ENCODE results near the gene MEF2A. TPM values are rescaled to one million over a fixed set of nuclear protein-coding genes. Genes with fewer than 3 reads are reported as not detected.
A peak's percentile ranks its signal among the peaks of the same experiment; 100 is the strongest.

Gene MEF2A
- total RNA-seq, 2 donors from 2014 or later = 25.1 to 68.7 TPM

DNA sequence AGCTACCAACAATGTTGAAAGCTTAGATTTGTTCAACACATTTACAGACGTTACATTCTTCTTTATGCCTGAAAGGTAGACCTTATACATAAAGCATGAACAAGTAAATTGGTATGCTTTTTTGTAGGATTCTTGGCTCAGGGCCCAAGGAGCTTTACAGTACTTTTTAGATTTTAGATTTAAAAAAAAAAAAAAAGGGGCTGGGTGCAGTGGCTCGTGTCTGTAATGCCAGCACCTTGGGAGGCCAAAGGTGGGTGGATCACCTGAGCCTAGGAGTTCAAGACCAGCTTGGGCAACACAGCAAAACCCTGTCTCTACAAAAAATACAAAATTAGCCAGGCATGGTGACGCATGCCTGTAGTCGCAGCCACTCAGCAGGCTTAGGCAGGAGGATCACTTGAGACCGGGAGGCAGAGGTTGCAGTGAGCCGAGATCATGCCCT lies 39.7 kb downstream of the MEF2A start:
- 82 to 91% methylated on average over 6 of the region's 6 CpGs for WGBS, 2 donors
- no peak for ATAC-seq
- intact Hi-C loops (cut with DNase I) = no loop called here

DNA sequence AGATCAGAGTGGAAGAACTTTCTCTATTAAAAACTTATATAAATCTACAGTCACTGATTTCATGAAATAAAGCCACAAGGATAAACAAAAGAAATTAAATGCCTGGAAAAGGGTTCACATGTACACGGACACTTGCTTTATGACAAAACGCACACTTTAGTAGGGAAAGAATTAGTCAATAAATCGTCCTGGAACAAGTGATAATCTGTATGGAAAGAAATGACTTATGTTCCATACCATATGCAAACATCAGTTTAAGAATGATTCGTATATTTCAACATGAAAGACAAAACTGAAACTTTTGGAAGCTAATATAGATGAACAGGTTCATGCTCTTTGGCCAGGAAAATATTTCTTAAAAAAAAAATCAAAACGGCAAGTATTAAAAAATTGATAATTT lies 40.2 kb downstream of the MEF2A start:
- intact Hi-C loops (cut with DNase I) = no loop called here
- WGBS, 2 donors = 82 to 85% methylated on average over 5 of the region's 5 CpGs
- ATAC-seq = no peak
- H3K4me3 ChIP-seq = no peak overlapping the region
- H3K27me3 ChIP-seq = no peaks in the 10 kb centered on the region
- H3K4me1 ChIP-seq = peaks cover 7% of the 10 kb centered on the region
- H3K27ac ChIP-seq = no peak overlapping the region
- TF ChIP-seq, protein P1, sequence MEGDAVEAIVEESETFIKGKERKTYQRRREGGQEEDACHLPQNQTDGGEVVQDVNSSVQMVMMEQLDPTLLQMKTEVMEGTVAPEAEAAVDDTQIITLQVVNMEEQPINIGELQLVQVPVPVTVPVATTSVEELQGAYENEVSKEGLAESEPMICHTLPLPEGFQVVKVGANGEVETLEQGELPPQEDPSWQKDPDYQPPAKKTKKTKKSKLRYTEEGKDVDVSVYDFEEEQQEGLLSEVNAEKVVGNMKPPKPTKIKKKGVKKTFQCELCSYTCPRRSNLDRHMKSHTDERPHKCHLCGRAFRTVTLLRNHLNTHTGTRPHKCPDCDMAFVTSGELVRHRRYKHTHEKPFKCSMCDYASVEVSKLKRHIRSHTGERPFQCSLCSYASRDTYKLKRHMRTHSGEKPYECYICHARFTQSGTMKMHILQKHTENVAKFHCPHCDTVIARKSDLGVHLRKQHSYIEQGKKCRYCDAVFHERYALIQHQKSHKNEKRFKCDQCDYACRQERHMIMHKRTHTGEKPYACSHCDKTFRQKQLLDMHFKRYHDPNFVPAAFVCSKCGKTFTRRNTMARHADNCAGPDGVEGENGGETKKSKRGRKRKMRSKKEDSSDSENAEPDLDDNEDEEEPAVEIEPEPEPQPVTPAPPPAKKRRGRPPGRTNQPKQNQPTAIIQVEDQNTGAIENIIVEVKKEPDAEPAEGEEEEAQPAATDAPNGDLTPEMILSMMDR (IDR thresholded peaks at IDR 0.05) = no peak
- TF ChIP-seq POLR2A (IDR thresholded peaks at IDR 0.05) = no peak
- no peak for DNase-seq
- no peaks in the 10 kb centered on the region for H3K36me3 ChIP-seq (replicated peaks in 1 of 2; ENCODE audit: insufficient read depth in 1 of 2, low read depth in 2 of 2)
- H3K9me3 ChIP-seq = no peaks in the 10 kb centered on the region

More for the DNA sequence above, 39.7 kb downstream of the MEF2A start:
- TF ChIP-seq, protein P1 (IDR thresholded peaks at IDR 0.05) = no peak
- TF ChIP-seq POLR2A (IDR thresholded peaks at IDR 0.05) = no peak
- no peak for DNase-seq
- H3K4me3 ChIP-seq = no peak overlapping the region
- H3K9me3 ChIP-seq = no peaks in the 10 kb centered on the region
- H3K4me1 ChIP-seq = peaks cover 7% of the 10 kb centered on the region
- no peaks in the 10 kb centered on the region for H3K36me3 ChIP-seq (replicated peaks in 1 of 2; ENCODE audit: insufficient read depth in 1 of 2, low read depth in 2 of 2)
- no peak overlapping the region for H3K27ac ChIP-seq
- no peaks in the 10 kb centered on the region for H3K27me3 ChIP-seq

DNA sequence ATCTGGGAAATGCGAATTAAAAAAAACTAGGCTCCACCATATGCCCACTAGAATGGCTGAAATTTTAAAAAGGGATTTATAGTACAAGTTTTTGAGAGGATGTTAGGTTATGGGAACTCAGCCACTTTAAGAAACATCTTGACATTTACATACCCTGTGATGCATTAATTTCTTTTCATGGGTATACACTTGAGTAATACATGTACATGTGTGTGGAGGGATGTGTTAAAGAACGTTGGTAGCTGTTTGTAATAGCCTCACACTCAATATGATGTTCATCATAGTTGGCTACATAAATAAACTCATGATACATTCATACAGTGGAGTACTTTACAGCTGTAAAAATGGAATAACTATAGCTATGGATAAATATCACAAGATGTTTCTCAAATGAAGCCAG lies 40.9 kb downstream of the MEF2A start:
- Histone ChIP-seq H3K27ac (no peak overlapping the region), H3K4me1 (peaks cover 7% of the 10 kb centered on the region), H3K9me3 (no peaks in the 10 kb centered on the region), H3K36me3 (replicated peaks in 1 of 2; ENCODE audit: insufficient read depth in 1 of 2, low read depth in 2 of 2) (no peaks in the 10 kb centered on the region), H3K27me3 (no peaks in the 10 kb centered on the region), H3K4me3 (no peak overlapping the region)
- intact Hi-C loops (cut with DNase I) = no loop called here
- WGBS, 2 donors = 85 to 89% methylated on average over 2 of the region's 2 CpGs
- ATAC-seq = no peak
- TF ChIP-seq, protein P1 (IDR thresholded peaks at IDR 0.05) = no peak
- no peak for TF ChIP-seq POLR2A (IDR thresholded peaks at IDR 0.05)
- no peak for DNase-seq

DNA sequence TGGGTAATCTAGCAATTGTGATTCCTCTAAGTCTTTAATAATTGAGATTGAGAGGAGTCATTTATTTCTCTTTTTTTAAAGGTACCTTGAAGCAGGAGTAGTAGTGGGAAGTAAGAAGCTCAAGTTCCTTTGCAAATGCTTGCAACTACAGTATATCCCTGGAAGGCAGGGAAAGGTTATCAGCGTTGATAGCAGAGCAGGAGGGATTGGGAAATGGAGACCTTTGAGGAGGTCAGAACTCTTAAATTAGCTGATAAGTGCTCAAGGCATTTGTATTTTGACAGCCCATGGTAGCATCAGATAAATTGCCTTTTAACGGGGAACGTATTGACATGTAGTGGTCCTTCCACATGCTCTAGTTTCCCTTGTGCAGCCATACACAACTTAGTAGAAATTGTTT lies 47.7 kb downstream of the MEF2A start:
- DNase-seq (no peak), ATAC-seq (no peak)
- intact Hi-C loops (cut with DNase I) = no loop called here
- 62 to 68% methylated on average over 3 of the region's 3 CpGs for WGBS, 2 donors
- TF ChIP-seq POLR2A (IDR thresholded peaks at IDR 0.05) = no peak
- TF ChIP-seq, protein P1 (IDR thresholded peaks at IDR 0.05) = no peak
- peaks cover 24% of the 10 kb centered on the region for H3K4me1 ChIP-seq
- H3K9me3 ChIP-seq = no peaks in the 10 kb centered on the region
- H3K27ac ChIP-seq = no peak overlapping the region
- H3K36me3 ChIP-seq (replicated peaks in 1 of 2; ENCODE audit: insufficient read depth in 1 of 2, low read depth in 2 of 2) = no peaks in the 10 kb centered on the region
- no peak overlapping the region for H3K4me3 ChIP-seq
- no peaks in the 10 kb centered on the region for H3K27me3 ChIP-seq

DNA sequence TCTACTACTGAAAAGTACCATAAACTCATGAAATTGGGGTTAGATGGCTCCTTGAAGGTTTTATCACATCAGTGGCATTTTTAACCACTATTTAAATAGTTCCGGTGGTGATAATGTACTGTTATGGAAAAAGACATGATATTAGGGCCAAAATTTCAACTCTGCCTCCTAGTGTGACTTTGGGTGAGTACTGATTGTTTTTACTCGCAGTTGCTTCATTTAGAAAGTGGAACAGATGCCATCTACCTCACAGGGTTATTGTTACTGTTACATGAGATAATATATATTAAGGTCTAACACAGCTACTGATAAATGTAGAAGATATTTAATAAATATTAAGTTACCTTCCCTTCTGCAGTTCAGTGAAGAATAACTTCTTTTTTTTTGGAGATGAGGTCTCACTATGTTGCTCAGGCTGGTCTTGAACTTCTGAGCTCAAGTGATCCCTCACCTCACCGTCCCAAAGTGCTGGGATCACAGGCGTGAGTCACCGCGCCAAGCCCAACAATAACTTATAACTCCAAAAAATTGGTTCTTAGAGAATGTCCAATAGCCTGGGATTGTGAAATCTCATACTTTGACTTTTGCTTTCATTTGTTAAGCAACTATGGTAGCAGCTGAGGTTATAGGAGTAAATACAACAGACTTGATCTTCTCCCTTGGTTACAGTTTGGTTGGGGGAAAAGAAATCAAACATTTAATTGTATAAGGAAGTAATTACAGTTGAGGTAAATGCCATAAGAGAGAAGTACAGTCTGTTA lies 48.3 kb downstream of the MEF2A start:
- ATAC-seq (peak; percentile 38), DNase-seq (no peak)
- H3K27me3 ChIP-seq = no peaks in the 10 kb centered on the region
- intact Hi-C loops (cut with DNase I) = no loop called here
- peak overlapping the region in 2 of 4 donors; percentile 35 to 54 for H3K27ac ChIP-seq
- TF ChIP-seq, protein P1 (IDR thresholded peaks at IDR 0.05) = no peak
- no peak for TF ChIP-seq POLR2A (IDR thresholded peaks at IDR 0.05)
- no peaks in the 10 kb centered on the region for H3K9me3 ChIP-seq
- 75 to 76% methylated on average over 6 of the region's 6 CpGs for WGBS, 2 donors
- no peak overlapping the region for H3K4me3 ChIP-seq
- H3K4me1 ChIP-seq = peaks cover 29% of the 10 kb centered on the region
- no peaks in the 10 kb centered on the region for H3K36me3 ChIP-seq (replicated peaks in 1 of 2; ENCODE audit: insufficient read depth in 1 of 2, low read depth in 2 of 2)

Measured in body of pancreas (tissue), 4 donors.